GM12878 (cell line): ENCODE results near the gene ARHGAP22. TPM values are rescaled to one million over a fixed set of nuclear protein-coding genes. Genes with fewer than 3 reads are reported as not detected.

Experiments used
- ATAC-seq: fragments of 200-7000 bp; cut with Tn5 transposase; 3 replicates; pipeline ENCODE4 v1.9.1; 2020; ENCODE audit warnings: mild to moderate bottlenecking, moderate library complexity
- BruUV-seq: library from RNA; stranded (reverse); fragments of 400-500 nt; replicated peaks from 2 replicates; lab custom pipeline; 2021; lab: Mats Ljungman, UMichigan
- CTCF ChIA-PET: fragments of 300-600 bp; sonication (Branson Sonifier 250); formaldehyde crosslinking; extraction: SDS; loops from one replicate; lab custom pipeline; 2021; ENCODE audit warnings: inconsistent platforms; lab: Yijun Ruan, JAX
- POLR2A ChIA-PET: fragments of 350-600 bp; formaldehyde crosslinking; extraction: SDS; loops from one replicate; lab custom pipeline; 2021; ENCODE audit warnings: inconsistent platforms; lab: Charles Lee
- RAD21 ChIA-PET: fragments of 300-600 bp; sonication (Branson Sonifier 250); formaldehyde crosslinking; loops from one replicate; lab custom pipeline; 2023; ENCODE audit warnings: antibody characterized with exemption; ENCODE audit not compliant: unreplicated experiment; lab: Charles Lee
- SMC1A ChIA-PET: fragments of 300-600 bp; sonication (Branson Sonifier 250); formaldehyde crosslinking; loops from one replicate; lab custom pipeline; 2023; ENCODE audit not compliant: unreplicated experiment, uncharacterized antibody; lab: Charles Lee
- DNase-seq: peaks from one replicate; pipeline ENCODE4 v3.0.0-alpha.2; 2011; ENCODE audit warnings: low read depth, low spot score
- FAIRE-seq: peaks from 3 replicates; lab custom pipeline; 2011; peaks lifted over from hg19 to GRCh38; lab: Jason Lieb, UNC
- H2AFZ ChIP-seq: 2 replicates; pipeline ENCODE4 v1.6.0; 2011; ENCODE audit warnings: low read depth, low read length, control low read depth; ENCODE audit not compliant: control insufficient read depth
- H3K27ac ChIP-seq: 2 replicates; pipeline ENCODE4 v1.5.1; 2011; ENCODE audit warnings: control low read depth; ENCODE audit not compliant: control insufficient read depth, insufficient read depth
- H3K27me3 ChIP-seq, 2 experiments: replicated peaks in 1 of 2; 2 replicates each; pipeline versions ENCODE4 v1.6.0 to v1.6.1; 2011; ENCODE audit warnings: low read length in 1 of 2; ENCODE audit not compliant: control insufficient read depth in 2 of 2, insufficient read depth in 2 of 2
- H3K36me3 ChIP-seq, 2 experiments: 2 replicates each; pipeline ENCODE4 v1.5.1; 2011; ENCODE audit warnings: low read length in 1 of 2; ENCODE audit not compliant: control insufficient read depth in 2 of 2, insufficient read depth in 2 of 2
- H3K4me1 ChIP-seq: 2 replicates; pipeline ENCODE4 v1.6.1; 2011; ENCODE audit warnings: mild to moderate bottlenecking, low read length, moderate library complexity, mixed read lengths; ENCODE audit not compliant: control insufficient read depth, insufficient read depth
- H3K4me2 ChIP-seq: 2 replicates; pipeline ENCODE4 v1.6.0; 2011; ENCODE audit warnings: control low read depth; ENCODE audit not compliant: control insufficient read depth, insufficient read depth
- H3K4me3 ChIP-seq: fragments of 200-600 bp; sonication (generic); 2 replicates; pipeline ENCODE4 v1.5.1; 2016
- H3K79me2 ChIP-seq: 2 replicates; pipeline ENCODE4 v1.6.0; 2011; ENCODE audit warnings: low read length; ENCODE audit not compliant: control insufficient read depth, insufficient read depth
- H3K9ac ChIP-seq: 2 replicates; pipeline ENCODE4 v1.8.0; 2011; ENCODE audit warnings: low read length, control low read depth, mixed read lengths; ENCODE audit not compliant: control insufficient read depth, insufficient read depth
- H3K9me3 ChIP-seq: replicated peaks from 3 replicates; pipeline ENCODE4 v1.5.1; 2011; ENCODE audit warnings: mild to moderate bottlenecking, low read length; ENCODE audit not compliant: control insufficient read depth, insufficient read depth
- H4K20me1 ChIP-seq: 2 replicates; pipeline ENCODE4 v1.6.0; 2011; ENCODE audit not compliant: control insufficient read depth, insufficient read depth
- EED ChIP-seq: sonication (generic); IDR thresholded peaks from 2 replicates; pipeline ENCODE4 v1.6.1; 2016; ENCODE audit warnings: antibody characterized with exemption, low read depth
- PKNOX1 ChIP-seq: fragments of 450-650 bp; IDR thresholded peaks from 2 replicates; pipeline ENCODE4 v1.6.1; 2016; ENCODE audit warnings: mild to moderate bottlenecking
- PRDM15 ChIP-seq: fragments of 450-650 bp; formaldehyde crosslinking; IDR thresholded peaks from 2 replicates; pipeline ENCODE4 v1.4.0; 2020; ENCODE audit warnings: mild to moderate bottlenecking, moderate library complexity
- REST ChIP-seq: IDR thresholded peaks from 2 replicates; pipeline ENCODE4 v1.6.1; 2012; ENCODE audit warnings: mild to moderate bottlenecking, low read depth, low read length
- SRF ChIP-seq, 2 experiments: IDR thresholded peaks; 2 replicates each; pipeline ENCODE4 v1.6.1; 2011; ENCODE audit warnings: low read depth in 2 of 2, low read length in 2 of 2, mild to moderate bottlenecking in 1 of 2, moderate library complexity in 1 of 2
- ZNF622 ChIP-seq: fragments of 450-650 bp; IDR thresholded peaks from 2 replicates; pipeline ENCODE4 v1.6.1; 2017; ENCODE audit warnings: mild to moderate bottlenecking, inconsistent platforms
- ZSCAN29 ChIP-seq: fragments of 450-650 bp; IDR thresholded peaks from 2 replicates; pipeline ENCODE4 v1.6.1; 2017; ENCODE audit warnings: mild to moderate bottlenecking, moderate library complexity
- ZZZ3 ChIP-seq: IDR thresholded peaks from 2 replicates; pipeline ENCODE4 v1.6.1; 2011; ENCODE audit warnings: low read depth; ENCODE audit not compliant: control insufficient read depth, insufficient read length
- WGBS: methylation state at CpG from one replicate; pipeline ENCODE4 v1.1.6; 2016; ENCODE audit warnings: low lambda C conversion rate; ENCODE audit not compliant: insufficient replicate concordance, insufficient coverage; ENCODE audit errors: missing lambda C conversion rate; 5-methylcytosine and 5-hydroxymethylcytosine counted together
- in situ Hi-C: fragments of 300-500 bp; cut with MboI; formaldehyde crosslinking; loops from 9 replicates; pipeline ENCODE4 v1.14.3; 2018; ENCODE audit warnings: mixed read lengths
- intact Hi-C: fragments of 100-400 bp; cut with micrococcal nuclease; formaldehyde crosslinking; loops from one replicate; pipeline ENCODE4 v1.14.2; 2022; ENCODE audit not compliant: unreplicated experiment
- polyA plus RNA-seq, 11 experiments: library from polyadenylated mRNA; depleted of rRNA in 4 of 11; unstranded in 6 of 11; stranded (reverse) in 5 of 11; fragments of >200 nt; fragmentation: Nextera tagmentation in 4 of 11; fragmentation: Illumina TruSeq in 1 of 11; extraction: Ambion mirVana in 4 of 11; extraction: Trizol in 1 of 11; gene quantifications; 1 replicate in 1 of 11; 2 replicates in 10 of 11; pipeline versions ENCODE4 v1.2.1 to v1.2.3, GENCODE V29; 2011 to 2016; ENCODE audit warnings: inconsistent platforms in 2 of 11, missing spikeins in 2 of 11, low read depth in 1 of 11
- total RNA-seq, 4 experiments: library from RNA; depleted of rRNA in 3 of 4; stranded (reverse); fragments of >200 nt in 3 of 4; fragmentation: Illumina TruSeq in 1 of 4; extraction: Trizol in 1 of 4; gene quantifications; 2 replicates each; pipeline versions ENCODE4 v1.2.1 to v1.2.3, GENCODE V29; 2013 to 2021

Gene ARHGAP22
- total and polyA plus RNA-seq, 10 of the 15 experiments (the other 5 are each of a cell fraction or from before 2014, with no cell fraction given), result 0.07 to 0.61 (median 0.18) TPM; not detected in 5

GRCh38 chr10:48507933-48508790 is 96.7 kb downstream of the ARHGAP22 start:
- H2AFZ ChIP-seq, result no peak overlapping the region
- H3K79me2 ChIP-seq, result no peaks in the 10 kb centered on the region
- DNase-seq (no peak), FAIRE-seq (no peak), ATAC-seq (no peak)
- ChIA-PET POLR2A (no interaction called here), CTCF (interaction anchor here (1.4 to 6.5 kb wide), 4 partner anchors 64 to 311 kb away, joined by 3 to 50 read pairs (median 4); no protein-coding TSS in a partner anchor), RAD21 (no interaction called here), SMC1A (no interaction called here)
- no peaks in the 10 kb centered on the region for H4K20me1 ChIP-seq
- in situ Hi-C loops (no loop called here), intact Hi-C loops (loop anchor here (5.0 kb wide), 1 partner anchor 196 kb away; no protein-coding TSS in a partner anchor)
- BruUV-seq, result no TSS peak
- H3K27ac ChIP-seq, result no peak overlapping the region
- WGBS, result 29% methylated on average over 7 of the region's 7 CpGs
- H3K4me1 ChIP-seq, result peaks cover 6% of the 10 kb centered on the region
- H3K4me3 ChIP-seq, result no peak overlapping the region
- no peak overlapping the region for H3K9ac ChIP-seq
- TF ChIP-seq ZSCAN29 (no peak), EED (no peak), SRF (IDR thresholded peaks at IDR 0.05; ENCODE audit: low read depth in 2 of 2, low read length in 2 of 2) (no peak), PRDM15 (CRISPR knock-in tag) (no peak), ZZZ3 (no peak), ZNF622 (no peak), REST (no peak), PKNOX1 (no peak)
- no peaks in the 10 kb centered on the region for H3K9me3 ChIP-seq
- no peak overlapping the region for H3K4me2 ChIP-seq
- no peaks in the 10 kb centered on the region for H3K27me3 ChIP-seq
- no peaks in the 10 kb centered on the region for H3K36me3 ChIP-seq
